ENCODE results near the gene THSD7A.

DNA sequence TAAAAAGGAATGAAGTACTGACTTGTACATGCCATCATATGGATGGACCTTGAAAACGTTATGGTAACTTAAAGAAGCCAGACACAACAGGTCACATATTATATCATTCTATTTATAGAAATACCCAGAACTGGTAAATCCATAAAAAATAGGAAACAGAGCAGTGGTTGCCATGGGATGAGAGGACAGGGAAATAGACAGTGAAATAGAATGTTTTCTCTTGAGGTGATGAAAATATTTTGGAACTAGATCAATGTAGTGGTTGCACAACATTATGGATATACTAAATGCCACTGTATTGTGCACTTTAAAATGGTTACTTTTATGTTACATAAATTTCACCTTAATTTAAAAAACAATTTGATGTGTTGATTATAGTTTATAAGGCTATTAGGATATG lies 318.5 kb downstream of the THSD7A start:
- TF ChIP-seq, protein P1, sequence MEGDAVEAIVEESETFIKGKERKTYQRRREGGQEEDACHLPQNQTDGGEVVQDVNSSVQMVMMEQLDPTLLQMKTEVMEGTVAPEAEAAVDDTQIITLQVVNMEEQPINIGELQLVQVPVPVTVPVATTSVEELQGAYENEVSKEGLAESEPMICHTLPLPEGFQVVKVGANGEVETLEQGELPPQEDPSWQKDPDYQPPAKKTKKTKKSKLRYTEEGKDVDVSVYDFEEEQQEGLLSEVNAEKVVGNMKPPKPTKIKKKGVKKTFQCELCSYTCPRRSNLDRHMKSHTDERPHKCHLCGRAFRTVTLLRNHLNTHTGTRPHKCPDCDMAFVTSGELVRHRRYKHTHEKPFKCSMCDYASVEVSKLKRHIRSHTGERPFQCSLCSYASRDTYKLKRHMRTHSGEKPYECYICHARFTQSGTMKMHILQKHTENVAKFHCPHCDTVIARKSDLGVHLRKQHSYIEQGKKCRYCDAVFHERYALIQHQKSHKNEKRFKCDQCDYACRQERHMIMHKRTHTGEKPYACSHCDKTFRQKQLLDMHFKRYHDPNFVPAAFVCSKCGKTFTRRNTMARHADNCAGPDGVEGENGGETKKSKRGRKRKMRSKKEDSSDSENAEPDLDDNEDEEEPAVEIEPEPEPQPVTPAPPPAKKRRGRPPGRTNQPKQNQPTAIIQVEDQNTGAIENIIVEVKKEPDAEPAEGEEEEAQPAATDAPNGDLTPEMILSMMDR (IDR thresholded peaks at IDR 0.05), result no peak
- TF ChIP-seq RELA (CRISPR knock-in tag; IDR thresholded peaks at IDR 0.05; ENCODE audit: borderline replicate concordance) (no peak), SMAD3 (CRISPR knock-in tag; IDR thresholded peaks at IDR 0.05; ENCODE audit: borderline replicate concordance) (no peak), IRF2 (CRISPR knock-in tag; IDR thresholded peaks at IDR 0.05; ENCODE audit: borderline replicate concordance, low read depth) (no peak), SP1 (CRISPR knock-in tag; conservative IDR thresholded peaks at IDR 0.05) (no peak), ZBTB21 (CRISPR knock-in tag; IDR thresholded peaks at IDR 0.05; ENCODE audit: borderline replicate concordance) (no peak), ZNF138 (CRISPR knock-in tag; conservative IDR thresholded peaks at IDR 0.05) (no peak)
- TF ChIP-seq, protein P2, sequence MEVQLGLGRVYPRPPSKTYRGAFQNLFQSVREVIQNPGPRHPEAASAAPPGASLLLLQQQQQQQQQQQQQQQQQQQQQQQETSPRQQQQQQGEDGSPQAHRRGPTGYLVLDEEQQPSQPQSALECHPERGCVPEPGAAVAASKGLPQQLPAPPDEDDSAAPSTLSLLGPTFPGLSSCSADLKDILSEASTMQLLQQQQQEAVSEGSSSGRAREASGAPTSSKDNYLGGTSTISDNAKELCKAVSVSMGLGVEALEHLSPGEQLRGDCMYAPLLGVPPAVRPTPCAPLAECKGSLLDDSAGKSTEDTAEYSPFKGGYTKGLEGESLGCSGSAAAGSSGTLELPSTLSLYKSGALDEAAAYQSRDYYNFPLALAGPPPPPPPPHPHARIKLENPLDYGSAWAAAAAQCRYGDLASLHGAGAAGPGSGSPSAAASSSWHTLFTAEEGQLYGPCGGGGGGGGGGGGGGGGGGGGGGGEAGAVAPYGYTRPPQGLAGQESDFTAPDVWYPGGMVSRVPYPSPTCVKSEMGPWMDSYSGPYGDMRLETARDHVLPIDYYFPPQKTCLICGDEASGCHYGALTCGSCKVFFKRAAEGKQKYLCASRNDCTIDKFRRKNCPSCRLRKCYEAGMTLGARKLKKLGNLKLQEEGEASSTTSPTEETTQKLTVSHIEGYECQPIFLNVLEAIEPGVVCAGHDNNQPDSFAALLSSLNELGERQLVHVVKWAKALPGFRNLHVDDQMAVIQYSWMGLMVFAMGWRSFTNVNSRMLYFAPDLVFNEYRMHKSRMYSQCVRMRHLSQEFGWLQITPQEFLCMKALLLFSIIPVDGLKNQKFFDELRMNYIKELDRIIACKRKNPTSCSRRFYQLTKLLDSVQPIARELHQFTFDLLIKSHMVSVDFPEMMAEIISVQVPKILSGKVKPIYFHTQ (CRISPR knock-in tag; IDR thresholded peaks at IDR 0.05), result no peak
- TF ChIP-seq, protein P3, sequence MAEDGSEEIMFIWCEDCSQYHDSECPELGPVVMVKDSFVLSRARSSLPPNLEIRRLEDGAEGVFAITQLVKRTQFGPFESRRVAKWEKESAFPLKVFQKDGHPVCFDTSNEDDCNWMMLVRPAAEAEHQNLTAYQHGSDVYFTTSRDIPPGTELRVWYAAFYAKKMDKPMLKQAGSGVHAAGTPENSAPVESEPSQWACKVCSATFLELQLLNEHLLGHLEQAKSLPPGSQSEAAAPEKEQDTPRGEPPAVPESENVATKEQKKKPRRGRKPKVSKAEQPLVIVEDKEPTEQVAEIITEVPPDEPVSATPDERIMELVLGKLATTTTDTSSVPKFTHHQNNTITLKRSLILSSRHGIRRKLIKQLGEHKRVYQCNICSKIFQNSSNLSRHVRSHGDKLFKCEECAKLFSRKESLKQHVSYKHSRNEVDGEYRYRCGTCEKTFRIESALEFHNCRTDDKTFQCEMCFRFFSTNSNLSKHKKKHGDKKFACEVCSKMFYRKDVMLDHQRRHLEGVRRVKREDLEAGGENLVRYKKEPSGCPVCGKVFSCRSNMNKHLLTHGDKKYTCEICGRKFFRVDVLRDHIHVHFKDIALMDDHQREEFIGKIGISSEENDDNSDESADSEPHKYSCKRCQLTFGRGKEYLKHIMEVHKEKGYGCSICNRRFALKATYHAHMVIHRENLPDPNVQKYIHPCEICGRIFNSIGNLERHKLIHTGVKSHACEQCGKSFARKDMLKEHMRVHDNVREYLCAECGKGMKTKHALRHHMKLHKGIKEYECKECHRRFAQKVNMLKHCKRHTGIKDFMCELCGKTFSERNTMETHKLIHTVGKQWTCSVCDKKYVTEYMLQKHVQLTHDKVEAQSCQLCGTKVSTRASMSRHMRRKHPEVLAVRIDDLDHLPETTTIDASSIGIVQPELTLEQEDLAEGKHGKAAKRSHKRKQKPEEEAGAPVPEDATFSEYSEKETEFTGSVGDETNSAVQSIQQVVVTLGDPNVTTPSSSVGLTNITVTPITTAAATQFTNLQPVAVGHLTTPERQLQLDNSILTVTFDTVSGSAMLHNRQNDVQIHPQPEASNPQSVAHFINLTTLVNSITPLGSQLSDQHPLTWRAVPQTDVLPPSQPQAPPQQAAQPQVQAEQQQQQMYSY (CRISPR knock-in tag; IDR thresholded peaks at IDR 0.05), result no peak
- TF ChIP-seq, protein P4, sequence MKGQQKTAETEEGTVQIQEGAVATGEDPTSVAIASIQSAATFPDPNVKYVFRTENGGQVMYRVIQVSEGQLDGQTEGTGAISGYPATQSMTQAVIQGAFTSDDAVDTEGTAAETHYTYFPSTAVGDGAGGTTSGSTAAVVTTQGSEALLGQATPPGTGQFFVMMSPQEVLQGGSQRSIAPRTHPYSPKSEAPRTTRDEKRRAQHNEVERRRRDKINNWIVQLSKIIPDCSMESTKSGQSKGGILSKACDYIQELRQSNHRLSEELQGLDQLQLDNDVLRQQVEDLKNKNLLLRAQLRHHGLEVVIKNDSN (CRISPR knock-in tag; IDR thresholded peaks at IDR 0.05), result no peak
- TF ChIP-seq, protein P5, sequence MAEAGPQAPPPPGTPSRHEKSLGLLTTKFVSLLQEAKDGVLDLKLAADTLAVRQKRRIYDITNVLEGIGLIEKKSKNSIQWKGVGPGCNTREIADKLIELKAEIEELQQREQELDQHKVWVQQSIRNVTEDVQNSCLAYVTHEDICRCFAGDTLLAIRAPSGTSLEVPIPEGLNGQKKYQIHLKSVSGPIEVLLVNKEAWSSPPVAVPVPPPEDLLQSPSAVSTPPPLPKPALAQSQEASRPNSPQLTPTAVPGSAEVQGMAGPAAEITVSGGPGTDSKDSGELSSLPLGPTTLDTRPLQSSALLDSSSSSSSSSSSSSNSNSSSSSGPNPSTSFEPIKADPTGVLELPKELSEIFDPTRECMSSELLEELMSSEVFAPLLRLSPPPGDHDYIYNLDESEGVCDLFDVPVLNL (CRISPR knock-in tag; IDR thresholded peaks at IDR 0.05; ENCODE audit: borderline replicate concordance, low read depth), result no peak
